HL-60/S4 treated with retinoic acid at 250 ng/mL for 4 days and 3 days (cell line): ENCODE measurements around the gene ZFP92.

Experiments used
- in situ Hi-C: fragments of 300-500 bp; cut with MboI; formaldehyde crosslinking; loops from 2 replicates; pipeline ENCODE4 v1.7.0; 2022; ENCODE audit warnings: low sequenced_read_pairs

The ZFP92 gene

DNA sequence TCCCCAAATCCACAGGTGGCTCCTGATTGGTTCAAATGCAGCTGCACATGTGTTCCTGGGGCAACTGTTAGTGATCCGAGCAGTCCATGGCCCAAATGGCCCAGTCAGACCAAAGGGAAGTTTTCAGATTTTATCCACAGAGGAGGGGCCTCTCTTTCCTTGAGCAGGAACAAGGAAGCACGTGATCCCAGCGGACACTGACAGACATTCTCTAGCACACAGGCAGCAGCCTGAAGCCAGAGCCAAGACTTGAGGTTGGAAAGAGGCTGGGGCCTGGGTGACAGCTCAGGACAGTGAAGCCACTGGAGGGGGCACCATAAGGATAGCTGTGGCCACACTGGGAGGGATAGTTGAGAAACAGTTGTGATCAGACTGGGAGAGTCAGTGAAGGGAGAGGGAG is 3.5 kb upstream of the ZFP92 start:
- in situ Hi-C loops = no loop called here

GRCh38 chrX:153408221-153408721 is 3.0 kb upstream of the ZFP92 start:
- in situ Hi-C loops = no loop called here

DNA sequence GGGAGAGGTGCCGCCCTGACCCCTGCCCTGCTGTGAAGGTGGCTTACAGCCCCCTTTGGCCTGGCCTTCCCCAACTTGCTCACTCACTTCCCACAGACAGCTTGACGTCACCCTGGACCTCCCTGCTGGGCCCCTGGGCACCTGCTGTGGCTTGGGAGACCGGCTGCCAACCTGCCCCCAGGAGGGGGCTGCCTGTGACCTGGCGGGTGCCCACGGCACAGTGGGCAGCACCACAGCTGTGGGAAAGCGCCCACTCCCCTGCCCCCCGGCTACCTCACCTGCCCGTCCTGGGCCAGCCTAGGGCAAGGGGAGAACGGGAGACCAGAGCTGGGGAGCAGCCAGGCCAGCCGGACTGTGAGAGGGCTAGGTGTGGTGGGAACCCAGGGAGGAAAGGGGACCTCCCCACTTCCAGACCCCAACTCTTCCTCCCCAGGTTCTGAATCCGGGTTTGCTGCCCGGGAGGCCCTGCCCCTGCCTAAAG is 2.4 kb upstream of the ZFP92 start:
- in situ Hi-C loops = no loop called here

GRCh38 chrX:153409414-153410101 is 1.7 kb upstream of the ZFP92 start:
- in situ Hi-C loops = no loop called here

DNA sequence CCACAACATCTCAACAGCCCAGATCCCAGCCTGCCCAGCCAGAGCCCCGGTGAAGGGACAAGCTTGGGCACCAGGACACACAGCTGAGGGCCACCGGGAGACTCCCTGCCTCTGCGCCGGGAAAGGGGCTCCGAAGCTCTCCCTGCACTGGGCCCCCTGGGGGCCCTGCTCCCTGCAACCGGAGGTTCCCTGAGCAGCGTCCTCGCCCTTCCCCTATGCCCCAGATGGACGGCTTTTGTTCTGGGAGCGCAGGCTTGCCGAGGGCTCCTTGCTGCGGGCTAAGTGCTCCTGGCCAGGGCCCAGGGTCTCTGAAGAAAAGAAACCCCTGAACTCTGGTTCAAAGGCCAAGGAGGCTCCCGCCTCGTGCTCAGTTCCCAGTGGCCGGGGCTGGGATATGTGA is 899 bp upstream of the ZFP92 start:
- in situ Hi-C loops = no loop called here

GRCh38 chrX:153410888-153411254 is 401 bp upstream of the ZFP92 start:
- in situ Hi-C loops = no loop called here

DNA sequence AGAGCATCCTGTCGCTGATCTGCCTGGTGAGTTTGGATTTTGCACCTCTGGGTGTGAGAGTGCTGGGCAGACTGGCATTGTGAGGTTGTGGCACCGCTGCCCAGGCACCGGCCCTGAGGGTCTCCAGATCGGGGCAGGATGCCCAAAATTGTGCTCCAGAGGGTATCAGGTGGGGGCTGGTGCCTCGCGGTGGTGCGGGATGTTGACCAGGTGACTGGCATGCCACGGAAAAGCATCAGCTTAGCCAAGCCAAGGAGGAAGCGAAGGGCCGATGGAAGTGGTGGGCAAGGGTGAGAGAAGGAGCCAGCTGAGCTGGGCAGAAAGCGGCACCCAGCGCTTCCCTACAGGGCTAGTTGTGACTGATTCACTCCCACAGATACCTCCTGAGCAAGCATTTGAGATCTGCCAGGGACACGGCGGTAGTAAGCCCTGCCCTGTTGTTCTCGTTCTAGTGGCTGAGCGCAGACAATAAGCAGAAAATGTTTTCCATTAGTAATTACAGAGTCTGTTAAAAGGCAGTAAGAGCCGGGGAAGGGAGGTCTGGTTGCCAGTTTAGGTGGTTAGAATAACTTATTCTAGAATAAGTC is 809 bp downstream of the ZFP92 start:
- in situ Hi-C loops = no loop called here

- in situ Hi-C loops = no loop called here
Measured at GRCh38 chrX:153412746-153413720, 1.8 kb downstream of the ZFP92 start.

- in situ Hi-C loops = no loop called here
Measured at GRCh38 chrX:153413731-153414130, 2.5 kb downstream of the ZFP92 start.

GRCh38 chrX:153414856-153415510 is 3.7 kb downstream of the ZFP92 start:
- in situ Hi-C loops = no loop called here

GRCh38 chrX:153416781-153417450 is 5.6 kb downstream of the ZFP92 start:
- in situ Hi-C loops = no loop called here

GRCh38 chrX:153417637-153418036 is 6.4 kb downstream of the ZFP92 start:
- in situ Hi-C loops = no loop called here

DNA sequence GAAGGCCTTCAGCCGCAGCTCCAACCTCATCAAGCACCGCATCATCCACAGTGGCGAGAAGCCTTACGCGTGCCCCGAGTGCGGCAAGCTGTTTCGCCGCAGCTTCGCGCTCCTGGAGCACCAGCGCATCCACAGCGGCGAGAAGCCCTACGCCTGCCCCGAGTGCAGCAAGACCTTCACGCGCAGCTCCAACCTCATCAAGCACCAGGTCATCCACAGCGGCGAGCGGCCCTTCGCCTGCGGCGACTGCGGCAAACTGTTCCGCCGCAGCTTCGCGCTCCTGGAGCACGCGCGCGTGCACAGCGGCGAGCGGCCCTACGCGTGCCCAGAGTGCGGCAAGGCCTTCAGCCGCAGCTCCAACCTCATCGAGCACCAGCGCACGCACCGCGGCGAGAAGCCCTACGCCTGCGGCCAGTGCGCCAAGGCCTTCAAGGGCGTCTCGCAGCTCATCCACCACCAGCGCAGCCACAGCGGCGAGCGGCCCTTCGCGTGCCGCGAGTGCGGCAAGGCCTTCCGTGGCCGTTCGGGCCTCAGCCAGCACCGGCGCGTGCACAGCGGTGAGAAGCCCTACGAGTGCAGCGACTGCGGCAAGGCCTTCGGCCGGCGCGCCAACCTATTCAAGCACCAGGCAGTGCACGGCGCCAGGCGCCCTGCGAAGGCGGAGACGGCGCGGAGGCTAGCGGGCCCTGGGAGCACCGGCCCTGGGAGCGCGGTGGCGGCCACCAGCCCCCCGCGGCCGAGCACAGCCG is 9.8 kb downstream of the ZFP92 start:
- in situ Hi-C loops = no loop called here

DNA sequence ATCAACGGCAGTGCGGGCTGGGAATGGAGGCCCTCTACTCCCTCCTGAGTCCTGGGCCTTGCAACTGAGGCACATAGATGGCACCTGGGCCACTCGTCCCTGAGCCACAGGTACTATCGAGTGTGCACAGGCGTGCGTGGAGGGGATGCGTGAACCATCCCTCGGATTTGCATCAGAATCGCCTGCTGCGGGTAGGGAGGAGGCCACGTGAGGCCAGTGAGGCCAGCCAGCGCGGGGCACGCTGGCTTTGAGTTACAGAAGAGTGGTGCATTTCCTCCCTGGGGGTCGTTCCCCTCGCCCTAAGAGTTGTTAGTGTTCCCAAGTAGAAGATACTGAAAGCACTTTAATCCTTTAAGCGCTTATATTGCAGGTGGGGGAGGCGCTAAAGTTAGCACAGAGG is 10.6 kb downstream of the ZFP92 start:
- in situ Hi-C loops = no loop called here

DNA sequence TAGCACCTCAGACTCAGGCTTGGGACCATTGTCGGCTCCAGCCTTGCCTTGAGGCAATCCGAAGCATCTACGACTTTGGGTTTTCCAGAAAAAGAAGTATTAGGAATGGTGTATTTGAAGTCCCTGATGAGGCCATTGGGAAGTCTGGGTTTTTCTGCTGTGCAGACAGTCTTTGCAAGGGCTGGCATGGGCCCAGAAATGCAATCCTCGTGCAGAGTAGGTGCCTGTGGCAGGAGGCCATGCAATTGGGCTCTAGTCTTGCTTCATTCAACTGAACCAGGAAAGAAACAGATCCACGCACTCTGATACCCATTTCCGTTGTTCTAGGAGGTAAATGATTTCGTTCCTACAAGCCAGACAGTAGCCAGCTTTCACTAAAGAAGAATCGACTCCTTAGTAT is 12.4 kb downstream of the ZFP92 start:
- in situ Hi-C loops = no loop called here

DNA sequence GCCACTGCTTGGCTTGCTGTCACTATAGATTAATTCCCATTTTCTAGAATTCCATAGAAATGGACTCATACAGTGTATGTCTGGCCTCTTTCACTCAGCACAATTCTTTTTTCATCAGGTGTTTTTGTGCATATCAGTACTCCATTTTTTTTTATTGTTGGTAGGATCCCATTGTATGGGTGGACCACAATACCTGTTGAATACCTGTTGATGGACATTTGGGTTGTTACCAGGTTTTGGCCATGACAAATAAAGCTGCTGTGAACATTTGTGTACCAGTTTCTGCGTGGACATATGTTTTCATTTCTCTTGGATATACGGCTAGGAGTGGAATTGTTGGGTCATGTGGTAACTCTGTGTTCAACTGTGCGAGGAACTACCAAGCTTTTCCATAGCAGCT is 14.9 kb downstream of the ZFP92 start:
- in situ Hi-C loops = no loop called here

- in situ Hi-C loops = no loop called here
Measured at GRCh38 chrX:153430796-153431195, 19.5 kb downstream of the ZFP92 start.

DNA sequence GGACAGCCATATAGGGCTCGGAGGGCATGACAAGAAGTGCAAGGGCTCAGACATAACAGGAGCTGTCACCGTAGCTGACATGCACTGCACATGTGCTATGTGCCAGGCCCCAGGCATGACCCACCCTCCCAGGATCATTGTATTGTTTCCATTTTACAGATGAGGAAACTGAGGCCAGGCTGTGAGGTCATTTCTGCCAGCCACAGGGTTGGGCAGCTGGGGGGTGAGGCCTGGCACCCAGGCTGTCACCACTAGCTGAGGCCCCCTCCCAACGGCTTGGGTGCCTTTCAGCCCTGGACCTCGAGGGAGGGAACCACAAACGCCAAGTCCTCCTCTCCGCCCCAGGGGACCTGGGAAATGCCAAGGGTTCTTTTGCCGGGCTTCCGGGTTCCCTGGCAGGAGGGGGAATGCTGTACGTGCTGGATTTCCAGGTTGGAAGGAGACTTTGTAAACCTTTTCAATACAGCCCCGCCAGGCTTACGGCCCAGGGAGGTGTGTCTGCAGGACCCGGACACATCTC is 21.9 kb downstream of the ZFP92 start:
- in situ Hi-C loops = no loop called here

DNA sequence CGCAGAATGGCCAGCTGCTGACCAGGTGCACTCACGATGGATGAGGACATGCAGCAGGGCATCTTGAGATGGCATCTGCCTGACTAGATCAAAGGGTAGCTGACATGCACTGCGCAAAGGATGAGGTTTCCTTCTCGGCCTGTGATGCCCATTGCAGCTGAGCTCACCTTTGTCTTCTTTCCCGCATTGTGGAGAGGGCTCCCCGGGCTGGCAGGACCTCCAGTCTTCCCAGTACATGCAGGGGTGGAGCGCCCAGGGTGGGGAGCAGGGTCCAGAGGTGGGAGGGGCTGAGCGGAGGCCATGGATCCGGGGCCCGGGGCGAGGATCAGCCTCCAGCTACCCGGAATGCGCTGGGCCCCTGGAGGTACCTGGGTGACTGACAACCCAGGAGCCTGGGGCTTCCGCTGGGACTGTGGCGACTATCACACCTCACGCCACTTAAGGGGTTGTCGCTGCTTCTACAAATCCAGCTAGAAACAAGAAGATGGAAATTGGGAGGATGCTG is 22.6 kb downstream of the ZFP92 start:
- in situ Hi-C loops = no loop called here
